Fibroblast of villous mesenchyme (primary cell): Measurements from ENCODE around the gene CDK3. TPM values are rescaled to one million over a fixed set of nuclear protein-coding genes. Genes with fewer than 3 reads are reported as not detected.

ENCODE experiments used
- DNase-seq: peaks from one replicate; pipeline ENCODE4 v3.0.0-alpha.2; 2010; ENCODE audit warnings: low read depth
- H3K4me3 ChIP-seq: 2 replicates; pipeline ENCODE4 v1.5.1; 2011; ENCODE audit warnings: low read depth, mild to moderate bottlenecking, low read length
- CTCF ChIP-seq: IDR thresholded peaks from 2 replicates; pipeline ENCODE4 v1.5.1; 2012; ENCODE audit warnings: low read depth, mild to moderate bottlenecking, low read length; ENCODE audit not compliant: insufficient read depth
- total RNA-seq: library from RNA; depleted of rRNA; stranded (reverse); fragments of >200 nt; gene quantifications from 2 replicates; pipeline ENCODE4 v1.2.3, GENCODE V29; 2012

CDK3 gene
- total RNA-seq, 1 donor, result 2.2 TPM

GRCh38 chr17:75994802-75995370, 5.8 kb upstream of the CDK3 start:
- H3K4me3 ChIP-seq, result no peak overlapping the region
- DNase-seq, result no peak
- no peak for TF ChIP-seq CTCF

- no peak for DNase-seq
These were observed 5.2 kb upstream of the CDK3 start for GRCh38 chr17:75995385-75995925.

GRCh38 chr17:75996665-75997590, 3.7 kb upstream of the CDK3 start:
- peak; percentile 58 for DNase-seq
- H3K4me3 ChIP-seq, result no peak overlapping the region
- no peak for TF ChIP-seq CTCF

More at GRCh38 chr17:75995385-75995925, 5.2 kb upstream of the CDK3 start:
- no peak overlapping the region for H3K4me3 ChIP-seq
- no peak for TF ChIP-seq CTCF

GRCh38 chr17:75998327-75998795, 2.3 kb upstream of the CDK3 start:
- no peak overlapping the region for H3K4me3 ChIP-seq
- no peak for DNase-seq
- no peak for TF ChIP-seq CTCF

- peak; percentile 30 for DNase-seq
- peak; percentile 66 for TF ChIP-seq CTCF
- H3K4me3 ChIP-seq, result no peak overlapping the region
These were observed 470 bp upstream of the CDK3 start for GRCh38 chr17:76000016-76000754.

- DNase-seq, result no peak
- no peak overlapping the region for H3K4me3 ChIP-seq
- TF ChIP-seq CTCF, result no peak
These were observed 1.4 kb downstream of the CDK3 start for GRCh38 chr17:76002100-76002499.
